22Rv1 (cell line): Measurements from ENCODE around the gene PLEKHA6.

Experiments
- H3K27ac ChIP-seq: fragments of 450-650 bp; 2 replicates; pipeline ENCODE4 v1.5.1; 2017
- CTCF ChIP-seq: fragments of 450-650 bp; IDR thresholded peaks from 2 replicates; pipeline ENCODE4 v1.5.1; 2017; ENCODE audit warnings: mild to moderate bottlenecking
- ZFX ChIP-seq: fragments of 450-650 bp; IDR thresholded peaks from 2 replicates; pipeline ENCODE4 v1.6.1; 2017; ENCODE audit warnings: antibody characterized with exemption, borderline replicate concordance

Gene PLEKHA6

GRCh38 chr1:204216880-204217647, 142.7 kb downstream of the PLEKHA6 start:
- TF ChIP-seq CTCF (no peak), ZFX (no peak)
- no peak overlapping the region for H3K27ac ChIP-seq

GRCh38 chr1:204216236-204216635, 143.5 kb downstream of the PLEKHA6 start:
- H3K27ac ChIP-seq, result no peak overlapping the region
- no peak for TF ChIP-seq ZFX
- no peak for TF ChIP-seq CTCF

GRCh38 chr1:204213668-204214662, 145.8 kb downstream of the PLEKHA6 start, which contains the start of gene GOLT1A:
Gene GOLT1A, minus strand, starts transcription at chr1:204213988. Its CDS starts 82 bp downstream, at chr1:204213906.
- no peak for TF ChIP-seq ZFX
- peak; percentile 80 for TF ChIP-seq CTCF
- peak within 1 kb of the TSS; percentile 47 for H3K27ac ChIP-seq

- TF ChIP-seq CTCF, result no peak
- no peak for TF ChIP-seq ZFX
- H3K27ac ChIP-seq, result 0 out of 2 replicates have a peak overlapping the region, but pooled peaks have one; percentile 47
Observed at GRCh38 chr1:204212715-204213114, 147.0 kb downstream of the PLEKHA6 start.

GRCh38 chr1:204211046-204211445, 148.7 kb downstream of the PLEKHA6 start:
- no peak overlapping the region for H3K27ac ChIP-seq
- TF ChIP-seq CTCF, result no peak
- no peak for TF ChIP-seq ZFX

GRCh38 chr1:204207136-204207616, 152.6 kb downstream of the PLEKHA6 start:
- no peak overlapping the region for H3K27ac ChIP-seq
- TF ChIP-seq ZFX (no peak), CTCF (peak; percentile 100)
